Measurements from ENCODE around the gene ACOD1. TPM values are rescaled to one million over a fixed set of nuclear protein-coding genes. Genes with fewer than 3 reads are reported as not detected.

Gene ACOD1
- total RNA-seq, 4 donors from 2014 or later, result 0.32 TPM; not detected in 3

- WGBS, 2 donors (ENCODE audit: low coverage in 1 of 2), result 61 to 67% methylated on average over 9 to 19 of the region's 19 CpGs
- Histone ChIP-seq H3K4me1 (no peaks in the 10 kb centered on the region), H3K27ac (no peak overlapping the region), H3K27me3 (peaks cover 6% of the 10 kb centered on the region), H3K36me3 (no peaks in the 10 kb centered on the region), H3K4me3 (no peak overlapping the region), H3K9me3 (no peaks in the 10 kb centered on the region)
- in situ Hi-C loops (cut with MboI; ENCODE audit: low pct_ligation_motif_present in 1 of 4, low pct_unique_long_range_greater_than_20kb in 1 of 4, low sequenced_read_pairs in 3 of 4) (no loop called here), intact Hi-C loops (cut with DNase I; ENCODE audit: low total_unique reads) (no loop called here)
- no peak for DNase-seq
- TF ChIP-seq EP300 (IDR thresholded peaks at IDR 0.05; ENCODE audit: low read depth) (no peak), CTCF (IDR thresholded peaks at IDR 0.05) (no peak), POLR2AphosphoS5 (IDR thresholded peaks at IDR 0.05) (no peak), POLR2A (IDR thresholded peaks at IDR 0.05) (no peak)
Measured at GRCh38 chr13:76971851-76972829, 23.8 kb downstream of the ACOD1 start.

DNA sequence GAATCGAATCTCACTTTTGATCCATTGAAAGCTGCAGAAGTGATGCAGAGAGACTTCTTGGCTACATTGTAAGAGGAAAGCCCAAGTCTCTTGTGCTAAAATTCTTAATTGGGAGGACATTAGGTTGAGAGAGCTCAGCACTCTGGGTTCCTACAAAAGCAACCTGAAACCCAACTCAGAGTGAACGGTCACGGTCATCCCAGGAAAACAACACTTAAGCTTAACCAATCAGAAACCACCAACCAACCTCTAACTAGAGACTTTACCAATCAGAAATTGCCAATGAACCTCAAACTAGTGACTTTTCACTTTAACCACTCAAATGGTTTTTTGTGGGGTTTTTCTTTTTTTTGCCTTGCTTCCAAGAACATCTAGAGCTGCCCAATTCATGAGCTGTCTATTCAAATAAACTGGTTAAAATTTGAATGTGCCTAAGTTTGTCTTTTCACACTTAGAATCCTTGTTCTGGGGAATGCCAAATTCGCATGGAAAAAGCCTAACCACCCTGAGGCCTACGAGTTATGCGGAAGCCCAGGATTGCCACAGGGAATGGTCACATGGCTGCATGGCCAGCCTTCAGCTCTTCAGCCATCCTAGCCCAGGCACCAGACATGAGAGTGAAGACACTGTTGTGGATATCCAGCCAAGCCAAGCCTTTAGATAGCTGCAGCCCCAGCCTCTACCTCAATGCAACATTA lies 25.8 kb downstream of the ACOD1 start:
- intact Hi-C loops (cut with DNase I; ENCODE audit: low total_unique reads), result no loop called here
- Histone ChIP-seq H3K27me3 (peaks cover 9% of the 10 kb centered on the region), H3K4me1 (no peaks in the 10 kb centered on the region), H3K4me3 (no peak overlapping the region), H3K36me3 (no peaks in the 10 kb centered on the region), H3K27ac (no peak overlapping the region), H3K9me3 (no peaks in the 10 kb centered on the region)
- TF ChIP-seq POLR2A (IDR thresholded peaks at IDR 0.05) (no peak), EP300 (IDR thresholded peaks at IDR 0.05; ENCODE audit: low read depth) (no peak), POLR2AphosphoS5 (IDR thresholded peaks at IDR 0.05) (no peak), CTCF (IDR thresholded peaks at IDR 0.05) (no peak)
- in situ Hi-C loops (cut with MboI; ENCODE audit: low pct_ligation_motif_present in 1 of 4, low pct_unique_long_range_greater_than_20kb in 1 of 4, low sequenced_read_pairs in 3 of 4), result no loop called here
- no peak for DNase-seq
- WGBS, 2 donors (ENCODE audit: low coverage in 1 of 2), result 69 to 87% methylated on average over 2 to 6 of the region's 6 CpGs

DNA sequence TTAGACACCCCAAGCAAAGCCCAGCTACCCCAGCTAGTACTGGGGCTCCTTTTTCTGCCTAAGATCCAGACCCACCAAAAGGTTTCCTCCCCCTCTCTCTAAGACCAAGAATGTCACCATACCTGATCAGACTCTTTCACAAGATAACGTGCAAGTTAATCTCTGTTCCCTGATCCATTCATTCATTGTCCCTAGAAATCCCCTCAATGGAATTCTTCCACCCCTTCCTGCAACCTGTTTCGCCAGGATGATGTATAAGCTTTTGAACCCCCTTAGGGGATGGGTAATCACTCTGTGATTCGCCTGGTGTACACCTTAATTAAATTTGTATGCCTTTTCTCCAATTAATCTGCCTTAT lies 26.3 kb downstream of the ACOD1 start:
- intact Hi-C loops (cut with DNase I; ENCODE audit: low total_unique reads), result no loop called here
- TF ChIP-seq POLR2AphosphoS5 (IDR thresholded peaks at IDR 0.05) (no peak), EP300 (IDR thresholded peaks at IDR 0.05; ENCODE audit: low read depth) (no peak)
- Histone ChIP-seq H3K27ac (no peak overlapping the region), H3K36me3 (no peaks in the 10 kb centered on the region), H3K9me3 (no peaks in the 10 kb centered on the region), H3K27me3 (peaks cover 11% of the 10 kb centered on the region), H3K4me3 (no peak overlapping the region), H3K4me1 (peaks cover 0 to under 1% (median 0%) of the 10 kb centered on the region in 4 donors)
- DNase-seq, result no peak
- 83 to 94% methylated on average over 3 of the region's 3 CpGs for WGBS, 2 donors (ENCODE audit: low coverage in 1 of 2)
- in situ Hi-C loops (cut with MboI; ENCODE audit: low pct_ligation_motif_present in 1 of 4, low pct_unique_long_range_greater_than_20kb in 1 of 4, low sequenced_read_pairs in 3 of 4), result no loop called here

DNA sequence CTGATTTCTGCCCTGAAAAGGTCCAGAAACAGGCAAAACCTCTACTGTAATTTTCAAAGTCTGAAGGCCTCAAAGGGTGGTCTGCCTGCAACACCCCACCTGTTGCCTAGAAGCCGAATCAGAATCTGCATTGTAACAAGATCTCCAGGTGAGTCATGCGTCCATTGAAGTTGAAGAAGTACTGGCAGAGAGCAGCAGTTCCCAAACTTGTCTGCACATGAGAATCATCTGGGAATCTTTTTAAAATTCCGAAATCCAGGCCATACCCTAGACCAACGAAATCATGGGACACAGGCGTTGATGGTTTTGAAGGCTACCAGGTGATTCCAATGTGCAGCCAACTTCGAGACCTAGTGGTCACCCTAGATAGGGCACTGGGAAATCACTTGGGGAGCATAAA lies 27.6 kb downstream of the ACOD1 start:
- peaks cover 2 to 10% (median 6%) of the 10 kb centered on the region in 4 donors for H3K4me1 ChIP-seq
- peaks cover 24% of the 10 kb centered on the region for H3K27me3 ChIP-seq
- 92 to 93% methylated on average over 2 to 6 of the region's 6 CpGs for WGBS, 2 donors (ENCODE audit: low coverage in 1 of 2)
- DNase-seq, result no peak
- TF ChIP-seq EP300 (IDR thresholded peaks at IDR 0.05; ENCODE audit: low read depth), result no peak
- no peak for TF ChIP-seq POLR2A (IDR thresholded peaks at IDR 0.05)
- no peak for TF ChIP-seq POLR2AphosphoS5 (IDR thresholded peaks at IDR 0.05)
- no peak for TF ChIP-seq CTCF (IDR thresholded peaks at IDR 0.05)
- H3K36me3 ChIP-seq, result no peaks in the 10 kb centered on the region
- intact Hi-C loops (cut with DNase I; ENCODE audit: low total_unique reads), result no loop called here
- in situ Hi-C loops (cut with MboI; ENCODE audit: low pct_ligation_motif_present in 1 of 4, low pct_unique_long_range_greater_than_20kb in 1 of 4, low sequenced_read_pairs in 3 of 4), result no loop called here
- H3K4me3 ChIP-seq, result no peak overlapping the region
- H3K27ac ChIP-seq, result no peak overlapping the region
- no peaks in the 10 kb centered on the region for H3K9me3 ChIP-seq
